Smooth muscle cell (in vitro differentiated cells): ENCODE measurements around the gene TAF1B. TPM values are rescaled to one million over a fixed set of nuclear protein-coding genes. Genes with fewer than 3 reads are reported as not detected.

Experiments
- DNase-seq: peaks from one replicate; lab custom pipeline; 2025; ENCODE audit not compliant: unreplicated experiment; lab: John Stamatoyannopoulos, UW
- H2AFZ ChIP-seq: fragments of 200-600 bp; sonication (generic); 2 replicates; pipeline ENCODE4 v1.6.0; 2016; ENCODE audit warnings: antibody characterized with exemption, low read depth, mild to moderate bottlenecking
- H3F3A ChIP-seq: fragments of 200-600 bp; sonication (generic); 2 replicates; pipeline ENCODE4 v1.6.0; 2017; ENCODE audit warnings: antibody characterized with exemption, low read depth
- H3K27ac ChIP-seq: fragments of 200-600 bp; sonication (generic); 2 replicates; pipeline ENCODE4 v1.5.1; 2016; ENCODE audit warnings: low read depth, mild to moderate bottlenecking
- H3K27me3 ChIP-seq: fragments of 200-600 bp; sonication (generic); 2 replicates; pipeline ENCODE4 v1.6.1; 2016; ENCODE audit warnings: low read depth, mild to moderate bottlenecking
- H3K36me3 ChIP-seq: fragments of 200-600 bp; sonication (generic); 2 replicates; pipeline ENCODE4 v1.5.1; 2016; ENCODE audit warnings: low read depth
- H3K4me1 ChIP-seq: fragments of 200-600 bp; sonication (generic); 2 replicates; pipeline ENCODE4 v1.5.1; 2016; ENCODE audit warnings: low read depth
- H3K4me2 ChIP-seq: fragments of 200-600 bp; sonication (generic); 2 replicates; pipeline ENCODE4 v1.6.0; 2016; ENCODE audit warnings: mild to moderate bottlenecking
- H3K4me3 ChIP-seq: fragments of 200-600 bp; sonication (generic); 2 replicates; pipeline ENCODE4 v1.5.1; 2016; ENCODE audit warnings: mild to moderate bottlenecking
- H3K79me2 ChIP-seq: fragments of 200-600 bp; sonication (generic); 2 replicates; pipeline ENCODE4 v1.6.0; 2016; ENCODE audit warnings: low read depth, mild to moderate bottlenecking
- H3K9ac ChIP-seq: fragments of 200-600 bp; sonication (generic); 2 replicates; pipeline ENCODE4 v1.6.0; 2016; ENCODE audit warnings: low read depth
- H3K9me3 ChIP-seq: fragments of 200-600 bp; sonication (generic); replicated peaks from 2 replicates; pipeline ENCODE4 v1.5.1; 2016; ENCODE audit warnings: low read depth
- H4K20me1 ChIP-seq: fragments of 200-600 bp; sonication (generic); 2 replicates; pipeline ENCODE4 v1.6.0; 2016; ENCODE audit warnings: low read depth
- CTCF ChIP-seq: fragments of 200-600 bp; sonication (generic); IDR thresholded peaks from 2 replicates; pipeline ENCODE4 v1.5.1; 2017; ENCODE audit warnings: borderline replicate concordance, mild to moderate bottlenecking, antibody characterized with exemption; ENCODE audit not compliant: insufficient read depth, poor library complexity, severe bottlenecking
- WGBS: methylation state at CpG from one replicate; pipeline ENCODE4 v1.1.7; 2016; ENCODE audit warnings: low lambda C conversion rate; 5-methylcytosine and 5-hydroxymethylcytosine counted together
- polyA plus RNA-seq: library from polyadenylated mRNA; unstranded; fragments of >200 nt; fragmentation: Nextera tagmentation; extraction: Ambion mirVana; gene quantifications from 2 replicates; pipeline ENCODE4 v1.2.1, GENCODE V29; 2016
- total RNA-seq: library from RNA; depleted of rRNA; stranded (reverse); fragments of >200 nt; gene quantifications from 2 replicates; pipeline ENCODE4 v1.2.3, GENCODE V29; 2014

TAF1B gene
- total and polyA plus RNA-seq, 2 experiments from 2014 or later = 4.5 to 11.2 TPM

- 86% methylated on average over 13 of the region's 13 CpGs for WGBS
- no peaks in the 10 kb centered on the region for H3K27me3 ChIP-seq
- no peak for TF ChIP-seq CTCF
Observed at GRCh38 chr2:9796056-9797010, 46.9 kb upstream of the TAF1B start.

GRCh38 chr2:9797086-9797485 is 46.2 kb upstream of the TAF1B start:
- H2AFZ ChIP-seq = no peak overlapping the region
- no peaks in the 10 kb centered on the region for H3K9me3 ChIP-seq
- H3K4me1 ChIP-seq = peaks cover 5% of the 10 kb centered on the region
- no peak overlapping the region for H3K9ac ChIP-seq
- no peaks in the 10 kb centered on the region for H3K79me2 ChIP-seq
- no peak overlapping the region for H3K4me3 ChIP-seq
- WGBS = 92% methylated on average over 4 of the region's 4 CpGs
- no peak overlapping the region for H3K4me2 ChIP-seq
- H3F3A ChIP-seq = peaks cover 6% of the 10 kb centered on the region
- H3K36me3 ChIP-seq = no peaks in the 10 kb centered on the region
- no peak for DNase-seq
- H3K27me3 ChIP-seq = no peaks in the 10 kb centered on the region
- no peak overlapping the region for H3K27ac ChIP-seq
- no peaks in the 10 kb centered on the region for H4K20me1 ChIP-seq
- TF ChIP-seq CTCF = no peak

More at GRCh38 chr2:9796056-9797010, 46.9 kb upstream of the TAF1B start:
- no peaks in the 10 kb centered on the region for H3K9me3 ChIP-seq
- no peak overlapping the region for H2AFZ ChIP-seq
- no peaks in the 10 kb centered on the region for H3K79me2 ChIP-seq
- H4K20me1 ChIP-seq = no peaks in the 10 kb centered on the region
- peaks cover 5% of the 10 kb centered on the region for H3F3A ChIP-seq
- H3K27ac ChIP-seq = no peak overlapping the region
- H3K9ac ChIP-seq = no peak overlapping the region
- no peak for DNase-seq
- no peak overlapping the region for H3K4me3 ChIP-seq
- H3K4me2 ChIP-seq = no peak overlapping the region
- H3K36me3 ChIP-seq = no peaks in the 10 kb centered on the region
- H3K4me1 ChIP-seq = peaks cover 5% of the 10 kb centered on the region

GRCh38 chr2:9797681-9798556 is 45.4 kb upstream of the TAF1B start:
- Histone ChIP-seq H3F3A (peaks cover 14% of the 10 kb centered on the region), H3K36me3 (no peaks in the 10 kb centered on the region), H3K4me2 (no peak overlapping the region), H3K27ac (no peak overlapping the region), H2AFZ (no peak overlapping the region), H3K27me3 (no peaks in the 10 kb centered on the region), H3K4me1 (peaks cover 7% of the 10 kb centered on the region), H3K9me3 (no peaks in the 10 kb centered on the region), H3K4me3 (no peak overlapping the region), H3K79me2 (no peaks in the 10 kb centered on the region), H4K20me1 (no peaks in the 10 kb centered on the region), H3K9ac (no peak overlapping the region)
- no peak for TF ChIP-seq CTCF
- WGBS = 72% methylated on average over 18 of the region's 18 CpGs
- no peak for DNase-seq
